ENCODE measurements around the gene HYCC2. TPM values are rescaled to one million over a fixed set of nuclear protein-coding genes. Genes with fewer than 3 reads are reported as not detected.

The HYCC2 gene
- total and polyA plus RNA-seq, 2 of the 8 experiments (the other 6 are each of a cell fraction or from before 2014, with no cell fraction given) = 0.86 to 8.0 TPM

DNA sequence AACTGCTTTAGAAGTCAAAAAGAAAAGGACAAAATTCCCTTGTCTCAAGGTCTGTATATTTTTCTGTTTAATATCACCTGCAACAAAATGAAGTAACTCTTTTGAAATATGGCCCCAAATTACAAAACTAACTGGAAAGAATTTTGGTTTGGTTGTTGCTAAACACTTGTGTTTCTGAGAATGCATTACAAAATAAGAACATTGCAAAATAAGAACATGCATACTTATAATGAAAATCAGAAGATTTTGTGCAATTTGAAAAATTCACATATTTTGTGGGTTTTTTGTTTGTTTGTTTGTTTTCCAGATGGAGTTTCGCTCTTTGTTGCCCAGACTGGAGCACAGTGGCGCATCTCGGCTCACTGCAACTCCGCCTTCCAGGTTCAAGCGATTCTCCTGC is 22.1 kb upstream of the HYCC2 start:
- Histone ChIP-seq H3K4me2 (ENCODE audit: insufficient read depth in 1 of 2, low read depth in 2 of 2, low read length in 2 of 2) (no peak overlapping the region), H4K20me1 (replicated peaks in 1 of 2; ENCODE audit: control insufficient read depth in 1 of 2, insufficient read depth in 2 of 2, low read length in 2 of 2) (no peaks in the 10 kb centered on the region), H3K4me1 (replicated peaks in 1 of 4; ENCODE audit: control insufficient read depth in 3 of 4, insufficient read depth in 4 of 4, low read length in 3 of 4) (no peaks in the 10 kb centered on the region), H3K23me2 (ENCODE audit: low read depth, low read length) (no peaks in the 10 kb centered on the region), H3K18ac (ENCODE audit: extremely low read depth, low read length) (no peak overlapping the region), H4K91ac (replicated peaks; ENCODE audit: insufficient read length, low read length) (no peak overlapping the region), H2BK12ac (ENCODE audit: low read depth, low read length) (no peak overlapping the region), H4K8ac (ENCODE audit: extremely low read depth, insufficient read depth, low read length) (no peak overlapping the region), H2AK5ac (ENCODE audit: low read depth, low read length) (no peak overlapping the region), H3K9me3 (ENCODE audit: insufficient read depth in 2 of 2, low read depth in 1 of 2, low read length in 1 of 2) (no peaks in the 10 kb centered on the region), H3K79me2 (ENCODE audit: control insufficient read depth in 1 of 2, insufficient read depth in 2 of 2, low read length in 2 of 2) (no peaks in the 10 kb centered on the region), H2BK15ac (ENCODE audit: low read length) (no peak overlapping the region), H4K5ac (ENCODE audit: insufficient read length, low read depth, low read length) (no peak overlapping the region), H3K27ac (ENCODE audit: low read depth, low read length) (no peak overlapping the region), H2BK120ac (replicated peaks; ENCODE audit: low read depth, low read length) (no peak overlapping the region), H2AFZ (ENCODE audit: low read length) (no peak overlapping the region), H3K27me3 (replicated peaks in 1 of 4; ENCODE audit: control insufficient read depth in 3 of 4, extremely low read depth in 1 of 4, insufficient read depth in 3 of 4, low read length in 3 of 4) (no peaks in the 10 kb centered on the region), H2BK20ac (ENCODE audit: low read length) (no peak overlapping the region), H3K9ac (replicated peaks in 1 of 4; ENCODE audit: extremely low read depth in 1 of 4, low read depth in 3 of 4, low read length in 3 of 4) (no peak overlapping the region), H2BK5ac (ENCODE audit: low read depth, low read length) (no peak overlapping the region), H3K14ac (ENCODE audit: insufficient read length) (no peak overlapping the region), H3K4me3 (ENCODE audit: extremely low read depth in 1 of 4, insufficient read depth in 2 of 4, low read depth in 3 of 4, low read length in 4 of 4) (no peak overlapping the region), H3K36me3 (ENCODE audit: control insufficient read depth in 2 of 4, insufficient read depth in 4 of 4, low read length in 3 of 4) (no peaks in the 10 kb centered on the region), H3K23ac (ENCODE audit: insufficient read length) (no peak overlapping the region), H3K4ac (replicated peaks; ENCODE audit: insufficient read length, low read depth, low read length) (no peak overlapping the region), H3K56ac (replicated peaks; ENCODE audit: insufficient read length, low read depth, low read length) (no peak overlapping the region), H3K79me1 (ENCODE audit: low read depth, low read length) (no peaks in the 10 kb centered on the region)
- WGBS, 2 experiments (ENCODE audit: extremely low coverage in 1 of 2, insufficient coverage in 1 of 2, insufficient read length in 1 of 2, insufficient replicate concordance in 2 of 2, low coverage in 1 of 2, low lambda C conversion rate in 2 of 2, missing lambda C conversion rate in 1 of 2) = 98% methylated on average over 5 of the region's 5 CpGs; no CpG with 5 or more reads in 1 of the 2 experiments
- TF ChIP-seq CBX5 (IDR thresholded peaks at IDR 0.05; ENCODE audit: low read depth, low read length) = no peak
- no peak for TF ChIP-seq ASH2L (IDR thresholded peaks at IDR 0.05; ENCODE audit: low read length)
- no peak for TF ChIP-seq RBBP5 (IDR thresholded peaks at IDR 0.05; ENCODE audit: borderline replicate concordance, low read depth, low read length)
- TF ChIP-seq SP4 (IDR thresholded peaks at IDR 0.05; ENCODE audit: low read length) = no peak
- no peak for TF ChIP-seq YY1 (IDR thresholded peaks at IDR 0.05; ENCODE audit: low read depth, low read length)
- no peak for TF ChIP-seq GTF2F1 (IDR thresholded peaks at IDR 0.05; ENCODE audit: borderline replicate concordance, low read depth, low read length)
- no peak for TF ChIP-seq NANOG (IDR thresholded peaks at IDR 0.05; ENCODE audit: insufficient read depth, low read depth, low read length, poor library complexity, severe bottlenecking)
- no peak for TF ChIP-seq EGR1 (IDR thresholded peaks at IDR 0.05; ENCODE audit: borderline replicate concordance, low read depth, low read length)
- TF ChIP-seq ZNF274 (IDR thresholded peaks at IDR 0.05; ENCODE audit: borderline replicate concordance, extremely low read depth, low read length) = no peak
- no peak for TF ChIP-seq BRCA1 (IDR thresholded peaks at IDR 0.05; ENCODE audit: low read depth, low read length)
- TF ChIP-seq KDM4A (IDR thresholded peaks at IDR 0.05; ENCODE audit: low read depth, low read length, severe bottlenecking) = no peak
- no peak for TF ChIP-seq CBX8 (IDR thresholded peaks at IDR 0.05; ENCODE audit: borderline replicate concordance, low read depth, low read length)
- no peak for TF ChIP-seq TBP (IDR thresholded peaks at IDR 0.05; ENCODE audit: low read depth, low read length)
- TF ChIP-seq, protein P1, sequence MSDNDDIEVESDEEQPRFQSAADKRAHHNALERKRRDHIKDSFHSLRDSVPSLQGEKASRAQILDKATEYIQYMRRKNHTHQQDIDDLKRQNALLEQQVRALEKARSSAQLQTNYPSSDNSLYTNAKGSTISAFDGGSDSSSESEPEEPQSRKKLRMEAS (IDR thresholded peaks at IDR 0.05) = no peak
- no peak for TF ChIP-seq MAFK (IDR thresholded peaks at IDR 0.05; ENCODE audit: low read depth, low read length)
- FAIRE-seq (no peak), DNase-seq (ENCODE audit: low read depth in 1 of 2, low spot score in 2 of 2) (no peak)
- POLR2A ChIA-PET (ENCODE audit: partially characterized antibody) = interaction anchor here (0.6 kb wide), 1 partner anchor 14 kb away, joined by 3 read pairs; no protein-coding TSS in a partner anchor
- CTCF ChIA-PET (ENCODE audit: partially characterized antibody) = interaction anchor here (1.1 kb wide), 1 partner anchor 27 kb away, joined by 4 read pairs; no protein-coding TSS in a partner anchor

All from H1 (cell line).